NB4 (cell line): ENCODE measurements around the gene RER1.

Experiments
- MYC ChIP-seq: IDR thresholded peaks from 2 replicates; pipeline ENCODE4 v1.6.1; 2011; ENCODE audit warnings: low read depth, low read length
- POLR2A ChIP-seq: IDR thresholded peaks from 2 replicates; pipeline ENCODE4 v1.6.1; 2011; ENCODE audit warnings: mild to moderate bottlenecking; ENCODE audit not compliant: insufficient read length; ENCODE audit errors: extremely low read depth
- TF ChIP-seq, protein P1 (sequence below): IDR thresholded peaks from one replicate; pipeline ENCODE4 v1.5.1; 2012; ENCODE audit warnings: low read depth, low read length
- TF ChIP-seq, protein P2 (sequence below): IDR thresholded peaks from 2 replicates; pipeline ENCODE4 v1.6.1; 2011; ENCODE audit warnings: low read depth, low read length

GRCh38 chr1:2428490-2428889, 36.8 kb downstream of the RER1 start:
- TF ChIP-seq, protein P1, sequence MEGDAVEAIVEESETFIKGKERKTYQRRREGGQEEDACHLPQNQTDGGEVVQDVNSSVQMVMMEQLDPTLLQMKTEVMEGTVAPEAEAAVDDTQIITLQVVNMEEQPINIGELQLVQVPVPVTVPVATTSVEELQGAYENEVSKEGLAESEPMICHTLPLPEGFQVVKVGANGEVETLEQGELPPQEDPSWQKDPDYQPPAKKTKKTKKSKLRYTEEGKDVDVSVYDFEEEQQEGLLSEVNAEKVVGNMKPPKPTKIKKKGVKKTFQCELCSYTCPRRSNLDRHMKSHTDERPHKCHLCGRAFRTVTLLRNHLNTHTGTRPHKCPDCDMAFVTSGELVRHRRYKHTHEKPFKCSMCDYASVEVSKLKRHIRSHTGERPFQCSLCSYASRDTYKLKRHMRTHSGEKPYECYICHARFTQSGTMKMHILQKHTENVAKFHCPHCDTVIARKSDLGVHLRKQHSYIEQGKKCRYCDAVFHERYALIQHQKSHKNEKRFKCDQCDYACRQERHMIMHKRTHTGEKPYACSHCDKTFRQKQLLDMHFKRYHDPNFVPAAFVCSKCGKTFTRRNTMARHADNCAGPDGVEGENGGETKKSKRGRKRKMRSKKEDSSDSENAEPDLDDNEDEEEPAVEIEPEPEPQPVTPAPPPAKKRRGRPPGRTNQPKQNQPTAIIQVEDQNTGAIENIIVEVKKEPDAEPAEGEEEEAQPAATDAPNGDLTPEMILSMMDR = no peak
- TF ChIP-seq POLR2A (no peak), MYC (no peak)
- TF ChIP-seq, protein P2, sequence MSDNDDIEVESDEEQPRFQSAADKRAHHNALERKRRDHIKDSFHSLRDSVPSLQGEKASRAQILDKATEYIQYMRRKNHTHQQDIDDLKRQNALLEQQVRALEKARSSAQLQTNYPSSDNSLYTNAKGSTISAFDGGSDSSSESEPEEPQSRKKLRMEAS = no peak
